OCI-M2 (cell line): ENCODE measurements around the gene CFAP20DC.
"Not testable (repeated sequence)": the region's sequence is repeated elsewhere in the genome, so short reads cannot be mapped to it uniquely, and the experiment has no call there.

Experiments
- DNase-seq: peaks from one replicate; lab custom pipeline; 2025; ENCODE audit not compliant: unreplicated experiment; lab: John Stamatoyannopoulos, UW

CFAP20DC gene

GRCh38 chr3:58874248-58874741 is 175.5 kb downstream of the CFAP20DC start:
- DNase-seq = no peak

GRCh38 chr3:58868097-58868779 is 181.6 kb downstream of the CFAP20DC start:
- DNase-seq = no peak

- DNase-seq = no peak
These were observed 182.2 kb downstream of the CFAP20DC start for GRCh38 chr3:58867621-58868020.

- no peak for DNase-seq
These were observed 183.7 kb downstream of the CFAP20DC start for GRCh38 chr3:58866079-58866478.

- no peak for DNase-seq
These were observed 185.3 kb downstream of the CFAP20DC start for GRCh38 chr3:58864480-58864879.

- no peak for DNase-seq
These were observed 186.6 kb downstream of the CFAP20DC start for GRCh38 chr3:58863206-58863605.

- DNase-seq = no peak
These were observed 188.3 kb downstream of the CFAP20DC start for GRCh38 chr3:58861551-58861950.

- no peak for DNase-seq
These were observed 191.7 kb downstream of the CFAP20DC start for GRCh38 chr3:58858126-58858525.

GRCh38 chr3:58857402-58857801 is 192.4 kb downstream of the CFAP20DC start:
- no peak for DNase-seq

GRCh38 chr3:58848826-58849225 is 201.0 kb downstream of the CFAP20DC start:
- no peak for DNase-seq

- DNase-seq = not testable (repeated sequence)
These were observed 207.6 kb downstream of the CFAP20DC start for GRCh38 chr3:58842050-58842747.

- no peak for DNase-seq
These were observed 208.9 kb downstream of the CFAP20DC start for GRCh38 chr3:58840949-58841348.

GRCh38 chr3:58839964-58840363 is 209.9 kb downstream of the CFAP20DC start:
- no peak for DNase-seq

- no peak for DNase-seq
These were observed 210.6 kb downstream of the CFAP20DC start for GRCh38 chr3:58839187-58839586.

GRCh38 chr3:58837856-58838255 is 212.0 kb downstream of the CFAP20DC start:
- no peak for DNase-seq

GRCh38 chr3:58837141-58837843 is 212.5 kb downstream of the CFAP20DC start:
- DNase-seq = no peak

- no peak for DNase-seq
These were observed 214.7 kb downstream of the CFAP20DC start for GRCh38 chr3:58835086-58835485.

- no peak for DNase-seq
These were observed 216.3 kb downstream of the CFAP20DC start for GRCh38 chr3:58833491-58833890.

GRCh38 chr3:58829321-58830000 is 220.4 kb downstream of the CFAP20DC start:
- DNase-seq = no peak

GRCh38 chr3:58824777-58825176 is 225.0 kb downstream of the CFAP20DC start:
- no peak for DNase-seq

- peak; percentile 4 for DNase-seq
These were observed 225.5 kb downstream of the CFAP20DC start for GRCh38 chr3:58824285-58824684.
